Astrocyte (in vitro differentiated cells and primary cell): Measurements from ENCODE around the gene CZIB.
"Not testable (repeated sequence)": the region's sequence is repeated elsewhere in the genome, so short reads cannot be mapped to it uniquely, and the experiment has no call there.

Experiments
- CTCF ChIP-seq: IDR thresholded peaks from 2 replicates; pipeline ENCODE4 v1.5.1; 2011; ENCODE audit warnings: low read depth, mild to moderate bottlenecking, inconsistent platforms, low read length, moderate library complexity; ENCODE audit not compliant: insufficient read depth
- EZH2 ChIP-seq: IDR thresholded peaks from 2 replicates; pipeline ENCODE4 v1.6.1; 2012; ENCODE audit warnings: mild to moderate bottlenecking, low read length, inconsistent platforms; ENCODE audit not compliant: insufficient read depth

GRCh38 chr1:53185955-53186297 is 34.5 kb downstream of the CZIB start:
- TF ChIP-seq EZH2, CTCF: not testable (repeated sequence)
